ENCODE data around the gene INPP5D.
"Not testable (repeated sequence)": the region's sequence is repeated elsewhere in the genome, so short reads cannot be mapped to it uniquely, and the experiment has no call there.

The INPP5D gene

DNA sequence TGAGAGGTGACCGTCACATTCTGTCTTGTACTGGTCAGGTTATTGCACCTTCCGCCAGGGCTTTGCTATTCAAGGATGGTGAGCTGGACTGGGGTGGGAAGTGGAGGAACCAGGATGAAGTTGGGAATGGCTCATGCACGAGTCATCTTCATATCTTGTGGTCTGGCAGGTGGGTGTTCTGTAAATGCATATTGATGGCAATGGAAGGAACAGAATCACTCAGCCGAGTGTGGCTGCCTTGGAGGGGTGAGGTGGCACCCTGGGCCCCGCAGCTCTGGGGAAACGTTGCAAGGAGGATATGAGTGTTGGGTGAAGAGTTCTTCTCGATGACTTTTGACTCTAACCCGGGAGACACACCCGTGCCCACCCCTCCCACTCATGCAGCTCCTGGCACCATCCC is 26.5 kb upstream of the INPP5D start:
- DNase-seq: no peak

DNA sequence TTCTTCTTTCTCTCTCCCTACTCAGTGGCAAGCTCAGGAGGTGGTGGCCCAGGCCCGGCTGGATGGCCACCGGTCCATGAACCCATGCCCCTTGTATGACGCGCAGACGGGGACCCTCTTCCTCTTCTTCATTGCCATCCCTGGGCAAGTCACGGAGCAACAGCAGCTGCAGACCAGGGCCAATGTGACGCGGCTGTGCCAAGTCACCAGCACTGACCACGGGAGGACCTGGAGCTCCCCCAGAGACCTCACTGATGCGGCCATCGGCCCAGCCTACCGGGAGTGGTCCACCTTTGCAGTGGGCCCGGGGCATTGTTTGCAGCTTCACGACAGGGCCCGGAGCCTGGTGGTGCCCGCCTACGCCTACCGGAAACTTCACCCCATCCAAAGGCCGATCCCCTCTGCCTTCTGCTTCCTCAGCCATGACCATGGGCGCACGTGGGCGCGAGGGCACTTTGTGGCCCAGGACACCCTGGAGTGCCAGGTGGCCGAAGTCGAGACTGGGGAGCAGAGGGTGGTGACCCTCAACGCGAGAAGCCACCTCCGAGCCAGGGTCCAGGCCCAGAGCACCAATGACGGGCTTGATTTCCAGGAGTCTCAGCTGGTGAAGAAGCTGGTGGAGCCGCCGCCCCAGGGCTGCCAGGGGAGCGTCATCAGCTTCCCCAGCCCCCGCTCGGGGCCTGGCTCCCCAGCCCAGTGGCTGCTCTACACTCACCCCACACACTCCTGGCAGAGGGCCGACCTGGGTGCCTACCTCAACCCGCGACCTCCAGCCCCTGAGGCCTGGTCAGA is 25.9 kb upstream of the INPP5D start:
- no peak for DNase-seq

- DNase-seq: no peak
Measured at GRCh38 chr2:233035426-233036161, 24.5 kb upstream of the INPP5D start.

DNA sequence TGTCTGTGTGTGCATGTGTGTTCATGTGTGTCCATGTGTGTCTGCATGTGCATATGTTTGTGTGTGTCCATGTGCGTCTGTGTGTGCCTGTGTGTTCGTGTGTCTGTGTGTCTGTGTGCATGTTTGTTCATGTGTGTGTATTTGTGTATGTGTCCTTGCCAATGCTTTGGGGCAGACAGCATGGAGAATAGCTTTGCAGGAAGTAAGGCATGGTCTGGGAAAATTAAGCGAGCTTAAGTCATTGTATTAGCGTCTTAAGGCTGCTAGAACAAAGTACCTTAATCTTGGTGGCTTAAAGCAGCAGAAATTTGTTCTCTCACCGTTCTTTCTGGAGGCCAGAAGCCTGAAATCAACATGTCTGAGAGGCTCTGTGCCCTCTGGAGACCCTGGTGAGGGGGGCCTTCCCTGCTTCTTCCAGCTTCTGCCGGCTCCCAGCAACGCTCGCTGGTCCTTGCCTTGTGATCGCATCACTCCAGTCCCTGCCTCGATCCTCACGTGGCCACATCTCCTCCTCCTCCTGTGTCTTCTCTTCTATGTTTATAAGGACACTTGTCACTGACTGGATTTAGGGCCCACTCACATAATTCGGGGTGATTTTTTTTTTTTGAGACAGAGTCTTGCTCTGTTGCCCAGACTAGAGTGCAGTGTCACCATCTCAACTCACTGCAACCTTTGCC is 23.8 kb upstream of the INPP5D start:
- no peak for DNase-seq

DNA sequence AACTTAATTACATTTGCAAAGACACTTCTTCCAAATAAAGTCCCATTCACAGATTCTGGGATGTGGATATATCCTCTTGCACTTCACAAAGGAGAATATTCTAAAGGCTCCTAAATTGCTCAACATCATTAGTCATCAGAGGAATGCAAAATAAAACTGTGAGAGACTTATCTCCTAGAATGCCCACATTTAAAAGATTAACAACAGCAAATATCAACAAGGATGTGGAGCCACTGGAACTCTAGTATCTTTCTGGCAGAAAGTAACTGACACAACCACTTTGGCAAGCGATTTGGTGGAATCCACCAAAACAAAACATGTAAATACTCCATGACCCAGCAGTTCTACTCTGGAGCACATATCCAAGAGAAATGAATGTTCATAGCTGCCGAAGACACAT is 23.1 kb upstream of the INPP5D start:
- no peak for DNase-seq

- no peak for DNase-seq
Measured at GRCh38 chr2:233039212-233039845, 20.8 kb upstream of the INPP5D start.

- no peak for DNase-seq
Measured at GRCh38 chr2:233039846-233040530, 20.2 kb upstream of the INPP5D start.

- no peak for DNase-seq
Measured at GRCh38 chr2:233040571-233040970, 19.6 kb upstream of the INPP5D start.

DNA sequence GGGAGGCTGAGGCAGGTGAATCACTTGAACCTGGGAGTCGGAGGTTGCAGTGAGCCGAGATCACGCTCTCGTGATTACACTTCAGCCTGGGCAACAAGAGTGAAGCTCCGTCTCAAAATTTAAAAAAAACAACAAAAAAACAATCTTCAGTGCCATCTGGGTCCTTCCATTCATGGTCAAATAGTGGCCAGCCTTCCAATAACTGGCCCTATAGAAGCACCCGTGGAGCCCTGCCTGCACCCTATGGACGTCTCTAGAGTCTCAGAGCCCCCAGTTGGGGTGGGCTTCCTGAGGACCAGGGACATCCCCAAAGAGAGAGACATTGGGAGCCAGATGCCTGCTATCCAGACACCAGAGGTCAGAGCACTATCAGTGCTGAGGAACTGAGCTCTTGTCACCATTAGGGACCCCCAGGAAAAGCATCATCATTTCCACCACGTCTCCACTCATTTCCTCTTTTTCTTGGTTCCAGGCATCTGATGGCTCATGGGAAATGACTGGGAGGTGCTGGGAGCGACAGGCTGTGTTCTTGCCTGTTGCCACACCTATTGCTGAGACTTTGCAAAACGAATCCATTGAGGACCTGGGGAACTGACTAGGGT is 18.3 kb upstream of the INPP5D start:
- no peak for DNase-seq

- no peak for DNase-seq
Measured at GRCh38 chr2:233042549-233042948, 17.6 kb upstream of the INPP5D start.

- DNase-seq: no peak
Measured at GRCh38 chr2:233044974-233045605, 15.1 kb upstream of the INPP5D start.

DNA sequence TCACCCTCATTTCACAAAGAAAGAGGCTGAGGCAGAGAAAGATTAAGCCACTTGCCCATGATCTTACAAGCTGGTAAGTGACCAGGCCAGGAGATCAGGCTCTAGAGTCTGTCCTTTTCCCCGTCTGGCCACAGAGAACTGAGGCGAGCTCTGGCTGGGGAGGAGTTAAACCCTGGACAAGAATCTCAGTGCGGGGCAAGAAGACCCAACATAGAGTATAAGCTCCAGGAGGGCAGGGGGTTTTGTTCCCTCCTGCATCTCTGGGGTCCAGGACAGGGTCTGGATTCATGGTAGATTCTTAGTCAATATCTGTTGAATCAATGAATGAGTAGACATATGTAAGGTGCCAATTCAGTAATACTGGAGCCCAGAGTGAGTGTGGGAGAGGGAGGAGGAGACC is 12.9 kb upstream of the INPP5D start:
- no peak for DNase-seq

DNA sequence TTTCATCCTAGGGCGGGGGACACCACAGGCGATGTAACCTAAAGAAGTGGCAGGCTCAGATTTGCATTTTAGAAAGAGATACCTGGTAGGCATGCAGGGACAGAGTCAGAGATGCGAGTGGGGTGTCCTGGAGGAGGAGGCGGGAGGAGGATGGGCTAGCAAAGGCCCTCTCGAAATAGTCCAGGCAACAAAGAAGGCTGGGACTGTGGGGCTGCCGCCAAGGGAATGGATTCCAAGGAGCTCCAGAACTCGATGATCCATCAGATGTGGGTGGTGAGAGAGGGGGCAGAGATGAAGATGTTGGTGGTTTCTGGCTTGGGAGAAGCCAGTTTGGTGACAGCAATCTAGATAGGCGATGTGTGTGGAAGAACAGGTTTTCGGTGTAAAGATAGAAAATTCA is 12.5 kb upstream of the INPP5D start:
- no peak for DNase-seq

DNA sequence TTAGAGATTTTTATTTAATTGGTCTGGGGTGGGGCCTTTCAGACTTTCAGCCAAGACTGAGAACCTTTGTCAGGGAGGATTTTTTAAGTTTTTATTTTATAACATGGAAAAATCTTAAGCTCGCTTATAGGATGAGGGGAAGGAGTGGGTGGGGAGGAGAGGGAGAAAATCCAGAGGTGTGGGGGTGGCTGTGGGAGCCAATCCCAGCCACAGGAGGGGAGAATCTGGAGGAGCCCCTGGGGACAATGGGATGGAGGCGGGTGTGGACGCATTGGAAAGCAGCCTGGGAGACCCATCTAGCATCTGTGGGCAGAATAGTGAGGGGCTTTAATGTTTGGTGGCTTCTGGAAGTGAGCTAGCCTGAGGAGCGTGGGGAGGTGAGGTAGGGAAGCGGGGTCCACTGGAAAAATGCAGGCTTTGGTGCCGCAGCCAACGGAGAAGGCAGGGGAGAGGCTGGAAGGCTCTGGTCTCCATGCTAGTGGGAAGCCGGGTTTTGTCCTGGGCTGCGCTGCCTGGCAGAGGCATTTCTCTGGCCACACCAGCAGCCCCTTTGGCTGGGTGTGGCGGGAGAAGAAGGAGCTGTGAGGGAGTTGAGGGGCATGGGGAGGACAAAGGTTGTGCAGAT is 11.5 kb upstream of the INPP5D start:
- DNase-seq: no peak

GRCh38 chr2:233049194-233049761 is 10.9 kb upstream of the INPP5D start:
- no peak for DNase-seq

- no peak for DNase-seq
Measured at GRCh38 chr2:233051241-233052149, 8.6 kb upstream of the INPP5D start.

GRCh38 chr2:233052517-233052916 is 7.6 kb upstream of the INPP5D start:
- not testable (repeated sequence) for DNase-seq

DNA sequence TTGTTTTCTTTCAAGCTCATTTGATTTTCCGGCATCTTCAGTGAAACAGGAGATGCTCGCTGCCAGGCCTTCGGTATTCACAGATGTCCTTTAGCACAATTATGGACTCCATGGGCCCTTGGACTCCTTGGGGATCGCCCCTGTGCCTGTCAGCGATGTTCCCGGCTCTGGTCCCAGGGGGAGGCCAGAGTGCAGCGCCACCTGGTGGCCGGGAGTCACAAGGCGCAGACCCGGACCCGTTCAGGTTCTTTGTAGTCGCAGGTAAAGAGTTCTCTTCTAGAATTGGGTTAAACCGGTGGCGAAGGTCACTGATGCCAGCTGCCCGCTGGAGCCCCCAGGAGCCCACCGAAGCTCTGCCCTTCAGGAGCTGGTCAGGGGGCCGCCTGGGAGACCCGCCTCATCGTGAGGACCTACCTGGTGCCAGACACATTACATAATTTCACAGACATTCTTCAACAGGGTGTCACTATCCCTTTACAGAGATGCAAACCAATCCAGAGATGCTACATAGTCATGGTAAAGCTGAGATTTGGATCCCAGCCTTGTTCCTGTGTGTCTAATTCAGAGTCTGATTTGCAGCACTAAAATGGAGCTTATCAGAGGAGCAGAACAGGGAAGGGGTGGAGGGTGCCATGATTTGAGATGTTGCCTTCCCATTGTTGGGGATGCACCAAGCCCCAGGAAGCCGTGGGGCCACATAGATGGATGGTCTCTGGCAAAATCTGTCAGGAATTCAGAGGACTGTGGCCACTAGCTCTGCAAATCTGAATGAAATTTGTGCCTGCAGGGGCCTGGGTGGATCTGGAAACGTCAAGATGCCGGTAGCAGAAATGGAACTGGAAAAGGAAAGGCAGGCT is 6.0 kb upstream of the INPP5D start:
- peak; percentile 91 for DNase-seq

DNA sequence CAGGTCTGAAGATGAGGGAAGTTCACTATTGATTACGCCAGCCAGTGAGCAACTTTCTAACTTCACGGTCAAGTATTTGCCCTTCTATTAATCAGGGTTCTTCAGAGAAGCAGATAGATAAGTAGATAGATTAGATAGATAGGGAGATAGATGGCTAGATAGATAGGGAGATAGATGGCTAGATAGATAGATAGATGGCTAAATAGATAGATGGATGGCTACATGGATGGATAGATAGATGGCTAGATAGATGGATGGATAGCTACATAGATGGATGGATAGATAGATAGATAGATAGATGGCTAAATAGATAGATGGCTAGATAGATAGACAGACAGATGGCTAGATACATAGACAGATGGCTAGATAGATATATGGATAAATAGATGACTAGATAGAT is 4.8 kb upstream of the INPP5D start:
- no peak for DNase-seq

Data from 8988T (cell line).